Ovary (tissue), 3 donors: ENCODE data around the gene CRYBG2.

Experiments
- EP300 ChIP-seq: sonication (generic); formaldehyde crosslinking; IDR thresholded peaks from one replicate; pipeline ENCODE4 v1.6.1; 2017; ENCODE audit warnings: antibody characterized with exemption
- POLR2A ChIP-seq: fragments of 450-650 bp; IDR thresholded peaks from one replicate; pipeline ENCODE4 v1.6.1; 2017; ENCODE audit warnings: antibody characterized with exemption, mild to moderate bottlenecking, moderate library complexity
- TF ChIP-seq, protein P1 (sequence below), 3 donors: fragments of 450-650 bp in 2 of 3; fragments of 200-600 bp in 1 of 3; IDR thresholded peaks; one replicate each; pipeline versions ENCODE4 v1.5.1 to v1.8.0; 2016 to 2022; ENCODE audit warnings: antibody characterized with exemption in 3 of 3, mild to moderate bottlenecking in 1 of 3
- donor health status: DM: no; HTN: no; CAD: no.

GRCh38 chr1:26291939-26292338 is 62.0 kb downstream of the CRYBG2 start:
- TF ChIP-seq, protein P1, sequence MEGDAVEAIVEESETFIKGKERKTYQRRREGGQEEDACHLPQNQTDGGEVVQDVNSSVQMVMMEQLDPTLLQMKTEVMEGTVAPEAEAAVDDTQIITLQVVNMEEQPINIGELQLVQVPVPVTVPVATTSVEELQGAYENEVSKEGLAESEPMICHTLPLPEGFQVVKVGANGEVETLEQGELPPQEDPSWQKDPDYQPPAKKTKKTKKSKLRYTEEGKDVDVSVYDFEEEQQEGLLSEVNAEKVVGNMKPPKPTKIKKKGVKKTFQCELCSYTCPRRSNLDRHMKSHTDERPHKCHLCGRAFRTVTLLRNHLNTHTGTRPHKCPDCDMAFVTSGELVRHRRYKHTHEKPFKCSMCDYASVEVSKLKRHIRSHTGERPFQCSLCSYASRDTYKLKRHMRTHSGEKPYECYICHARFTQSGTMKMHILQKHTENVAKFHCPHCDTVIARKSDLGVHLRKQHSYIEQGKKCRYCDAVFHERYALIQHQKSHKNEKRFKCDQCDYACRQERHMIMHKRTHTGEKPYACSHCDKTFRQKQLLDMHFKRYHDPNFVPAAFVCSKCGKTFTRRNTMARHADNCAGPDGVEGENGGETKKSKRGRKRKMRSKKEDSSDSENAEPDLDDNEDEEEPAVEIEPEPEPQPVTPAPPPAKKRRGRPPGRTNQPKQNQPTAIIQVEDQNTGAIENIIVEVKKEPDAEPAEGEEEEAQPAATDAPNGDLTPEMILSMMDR (IDR thresholded peaks at IDR 0.05): no peak
- TF ChIP-seq POLR2A (no peak), EP300 (no peak)
